ENCODE measurements around the gene RHBDL2.

GRCh38 chr1:38873027-38873969 is 68.3 kb downstream of the RHBDL2 start, which contains the start of gene MYCBP:
- TF ChIP-seq CTCF (IDR thresholded peaks at IDR 0.05; ENCODE audit: low read length) (no peak), EZH2 (IDR thresholded peaks at IDR 0.05; ENCODE audit: borderline replicate concordance, low read length) (no peak)
